Measurements from ENCODE around the gene TRPM2.
"Not testable (repeated sequence)": the region's sequence is repeated elsewhere in the genome, so short reads cannot be mapped to it uniquely, and the experiment has no call there.

Gene TRPM2

GRCh38 chr21:44415073-44416025, 61.9 kb downstream of the TRPM2 start:
- DNase-seq (ENCODE audit: low read depth): no peak

GRCh38 chr21:44416193-44416592, 62.8 kb downstream of the TRPM2 start:
- no peak for DNase-seq (ENCODE audit: low read depth)

GRCh38 chr21:44417621-44418107, 64.2 kb downstream of the TRPM2 start:
- not testable (repeated sequence) for DNase-seq (ENCODE audit: low read depth)

- no peak for DNase-seq (ENCODE audit: low read depth)
These were observed 64.9 kb downstream of the TRPM2 start for GRCh38 chr21:44418108-44418875.

- DNase-seq (ENCODE audit: low read depth): no peak
These were observed 65.4 kb downstream of the TRPM2 start for GRCh38 chr21:44418876-44419230.

GRCh38 chr21:44419679-44420078, 66.3 kb downstream of the TRPM2 start:
- DNase-seq (ENCODE audit: low read depth): no peak

GRCh38 chr21:44420416-44421205, 67.2 kb downstream of the TRPM2 start:
- no peak for DNase-seq (ENCODE audit: low read depth)

GRCh38 chr21:44421901-44422840, 68.8 kb downstream of the TRPM2 start:
- no peak for DNase-seq (ENCODE audit: low read depth)

GRCh38 chr21:44423312-44423821, 69.9 kb downstream of the TRPM2 start:
- DNase-seq (ENCODE audit: low read depth): no peak

- no peak for DNase-seq (ENCODE audit: low read depth)
These were observed 70.7 kb downstream of the TRPM2 start for GRCh38 chr21:44423941-44424607.

GRCh38 chr21:44424608-44425306, 71.3 kb downstream of the TRPM2 start:
- DNase-seq (ENCODE audit: low read depth): no peak

- no peak for DNase-seq (ENCODE audit: low read depth)
These were observed 72.0 kb downstream of the TRPM2 start for GRCh38 chr21:44425307-44425894.

- no peak for DNase-seq (ENCODE audit: low read depth)
These were observed 72.7 kb downstream of the TRPM2 start for GRCh38 chr21:44425895-44426662.

GRCh38 chr21:44426663-44427191, 73.3 kb downstream of the TRPM2 start:
- DNase-seq (ENCODE audit: low read depth): no peak

- no peak for DNase-seq (ENCODE audit: low read depth)
These were observed 74.1 kb downstream of the TRPM2 start for GRCh38 chr21:44427241-44428120.

GRCh38 chr21:44428281-44428960, 75.0 kb downstream of the TRPM2 start:
- peak; percentile 47 for DNase-seq (ENCODE audit: low read depth)

Measured in activated T-cell treated with anti-CD3 and anti-CD28 coated beads for 48 hours (primary cell).